Measurements from ENCODE around the gene TARM1.

Gene TARM1

DNA sequence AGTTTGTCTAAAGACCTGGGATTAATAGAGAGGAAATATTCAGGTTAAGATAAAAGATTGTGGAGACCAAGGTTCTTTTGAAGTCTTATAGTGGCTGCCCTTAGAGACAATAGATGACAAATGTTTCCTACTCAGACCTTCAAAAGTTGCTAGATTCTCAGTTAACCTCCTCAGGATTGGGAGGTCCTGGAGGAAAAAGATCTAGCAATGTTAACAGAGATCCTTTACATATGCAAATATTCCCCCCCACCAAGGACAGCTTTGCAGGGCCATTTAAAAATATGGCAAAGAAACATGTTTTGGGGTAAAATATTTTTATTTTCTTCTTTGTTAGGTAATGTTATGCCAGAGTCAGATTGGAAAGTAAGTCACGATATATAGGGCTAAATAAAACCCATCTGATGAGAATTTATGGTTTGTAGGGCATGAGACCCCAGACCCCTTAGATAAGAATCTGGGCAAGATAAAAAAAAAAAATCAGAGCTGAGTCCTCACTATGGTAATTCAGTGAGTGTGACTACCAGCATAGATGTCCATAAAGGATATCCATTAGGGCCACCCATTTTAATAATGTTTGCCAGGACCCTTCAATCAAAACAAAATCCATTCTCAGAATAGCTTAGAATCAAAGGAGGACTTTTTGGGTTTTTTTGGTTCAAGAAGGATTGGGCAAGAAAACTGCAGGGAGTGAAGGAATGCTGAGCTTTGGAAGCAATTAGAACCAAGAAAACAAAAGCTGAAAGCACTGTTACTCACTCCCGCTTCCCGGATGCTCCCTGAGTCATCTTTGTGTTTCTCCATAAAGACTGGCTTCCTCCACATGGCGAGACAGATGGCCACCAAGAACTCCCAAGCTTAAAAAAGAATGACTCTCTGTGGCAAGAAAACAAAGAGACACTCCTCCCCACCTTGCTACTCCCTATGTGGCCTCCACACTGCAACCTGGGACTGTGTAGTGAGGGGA lies 45.7 kb downstream of the TARM1 start:
- no peak overlapping the region for H3K4me3 ChIP-seq (ENCODE audit: low read depth, low read length)

DNA sequence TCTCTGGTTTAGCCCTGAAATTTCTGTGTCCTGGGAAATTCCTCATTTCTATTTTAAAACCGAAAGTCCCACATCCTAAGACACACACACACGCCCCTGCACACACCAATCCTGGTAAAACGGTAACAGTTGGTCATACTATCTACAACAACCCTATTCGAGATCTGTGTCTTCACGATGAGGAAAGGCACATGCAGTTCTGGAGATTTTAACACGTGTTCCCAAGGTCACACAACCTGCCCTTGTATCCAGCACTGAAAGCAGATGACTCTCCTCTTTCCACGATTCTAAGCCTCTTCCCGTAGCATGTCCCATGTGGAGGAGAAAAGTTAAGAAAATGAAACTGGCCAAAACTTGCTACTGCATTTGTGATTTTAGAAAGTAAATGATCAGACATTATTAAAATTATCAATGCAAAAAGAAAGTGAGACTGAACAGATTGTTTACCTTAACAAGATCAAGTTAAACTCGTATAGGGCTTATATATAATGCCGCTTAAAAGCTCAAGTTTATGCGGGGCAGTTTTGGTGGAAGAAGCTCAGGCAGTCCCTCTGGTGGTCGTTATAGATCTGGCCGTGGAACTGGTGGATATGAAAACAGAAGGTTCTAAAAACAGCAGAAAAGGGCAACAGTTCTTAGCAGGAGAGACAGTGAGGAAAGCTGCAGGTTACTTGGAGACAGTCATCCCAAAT lies 50.1 kb downstream of the TARM1 start:
- no peak overlapping the region for H3K4me3 ChIP-seq (ENCODE audit: low read depth, low read length)

DNA sequence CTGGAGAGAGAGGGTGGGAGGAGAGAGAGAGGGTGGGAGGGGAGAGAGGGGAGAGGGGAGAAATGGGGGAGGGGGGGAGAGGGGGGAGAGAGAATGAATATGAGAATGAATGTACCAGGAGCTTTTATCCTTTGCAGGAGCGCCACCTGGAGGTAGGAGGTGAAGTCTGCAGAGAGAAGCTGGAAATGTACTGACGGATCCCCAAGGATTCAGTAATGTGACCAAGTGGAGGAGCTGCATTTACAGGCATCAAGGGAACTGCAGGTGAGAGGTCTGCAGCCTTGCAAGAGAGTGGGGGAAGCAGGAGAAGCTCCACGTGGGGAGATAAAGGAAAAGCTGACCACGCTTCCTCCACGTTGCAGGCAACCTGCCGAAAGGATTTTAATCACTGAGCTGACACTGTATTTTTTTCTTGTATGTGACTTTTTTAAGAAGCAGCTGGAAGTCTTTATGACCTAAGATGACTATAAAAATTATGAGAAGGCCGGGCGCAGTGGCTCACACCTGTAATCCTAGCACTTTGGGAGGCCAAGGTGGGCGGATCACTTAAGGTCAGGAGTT lies 51.2 kb downstream of the TARM1 start:
- H3K4me3 ChIP-seq (ENCODE audit: low read depth, low read length) = no peak overlapping the region

DNA sequence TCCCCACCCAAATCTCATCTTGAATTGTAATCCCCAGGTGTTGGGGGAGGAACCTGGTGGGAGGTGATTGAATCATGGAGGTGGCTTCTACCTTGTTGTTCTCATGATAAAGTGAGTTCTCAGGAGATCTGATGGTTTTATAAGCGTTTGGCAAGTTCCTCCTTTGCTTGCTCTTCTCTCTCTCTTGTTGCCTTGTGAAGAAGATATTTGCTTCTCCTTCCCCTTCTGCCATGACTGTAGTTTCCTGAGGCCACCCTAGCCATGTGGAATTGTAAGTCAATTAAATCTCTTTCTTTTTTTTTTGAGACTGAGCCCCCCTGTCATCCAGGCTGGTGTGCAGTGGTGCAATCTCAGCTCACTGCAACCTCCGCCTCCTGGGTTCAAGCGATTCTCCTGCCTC lies 51.9 kb downstream of the TARM1 start:
- H3K4me3 ChIP-seq (ENCODE audit: low read depth, low read length) = no peak overlapping the region

DNA sequence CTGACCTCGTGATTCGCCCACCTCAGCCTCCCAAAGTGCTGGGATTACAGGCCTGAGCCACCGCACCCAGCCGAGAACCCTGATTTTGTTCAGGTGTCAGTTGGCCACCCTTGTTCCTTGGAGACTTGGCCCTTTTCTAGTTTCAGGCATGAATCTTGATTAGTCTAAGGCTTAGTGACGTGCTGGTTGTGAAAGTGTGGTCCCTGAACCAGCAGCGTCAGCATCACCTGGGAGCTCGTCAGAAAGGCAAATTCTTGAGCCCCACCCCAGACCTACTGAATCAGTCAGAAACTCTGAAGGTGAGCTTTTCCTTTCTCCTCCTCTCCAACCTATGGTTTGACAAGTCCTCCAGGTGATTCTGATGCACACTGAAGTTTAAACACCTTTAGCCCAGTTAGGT lies 54.5 kb downstream of the TARM1 start:
- no peak overlapping the region for H3K4me3 ChIP-seq (ENCODE audit: low read depth, low read length)

DNA sequence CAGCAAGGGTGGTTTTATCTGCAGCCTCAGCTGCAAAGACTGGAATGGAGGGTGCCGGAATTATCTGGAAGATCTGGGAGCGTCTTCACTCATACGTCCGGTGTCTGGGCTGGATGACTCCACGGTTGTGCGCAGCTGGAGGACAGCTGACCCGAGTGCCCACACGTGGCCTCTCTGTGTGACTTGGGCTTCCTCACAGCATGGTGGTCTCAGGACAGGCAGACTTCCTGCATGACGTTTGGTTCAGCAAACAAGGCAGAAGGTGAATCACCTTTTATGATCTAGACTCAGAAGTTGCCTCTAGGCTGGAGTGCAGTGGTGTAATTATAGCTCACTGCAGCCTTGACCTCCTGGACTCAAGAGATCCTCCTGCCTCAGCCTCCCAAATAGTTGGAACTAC lies 56.5 kb downstream of the TARM1 start:
- no peak overlapping the region for H3K4me3 ChIP-seq (ENCODE audit: low read depth, low read length)

DNA sequence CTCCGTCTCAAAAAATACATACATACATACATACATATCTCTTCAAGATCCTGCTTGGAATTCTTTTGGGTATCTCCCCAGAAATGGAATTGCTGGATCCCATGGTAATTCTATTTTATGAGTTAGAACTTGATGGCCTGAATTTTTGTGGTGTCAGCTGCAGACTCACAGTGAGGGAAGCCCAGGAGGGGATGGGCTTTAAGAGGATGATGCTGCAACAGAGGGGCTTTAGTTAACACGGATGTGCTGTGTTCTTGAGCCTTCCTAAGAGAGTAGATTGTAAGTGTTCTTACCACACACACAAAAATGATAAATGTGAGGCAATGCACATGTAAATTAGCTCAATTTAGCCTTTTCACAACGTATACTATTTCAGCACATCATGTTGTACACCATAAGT lies 58.0 kb downstream of the TARM1 start:
- H3K4me3 ChIP-seq (ENCODE audit: low read depth, low read length) = no peak overlapping the region

DNA sequence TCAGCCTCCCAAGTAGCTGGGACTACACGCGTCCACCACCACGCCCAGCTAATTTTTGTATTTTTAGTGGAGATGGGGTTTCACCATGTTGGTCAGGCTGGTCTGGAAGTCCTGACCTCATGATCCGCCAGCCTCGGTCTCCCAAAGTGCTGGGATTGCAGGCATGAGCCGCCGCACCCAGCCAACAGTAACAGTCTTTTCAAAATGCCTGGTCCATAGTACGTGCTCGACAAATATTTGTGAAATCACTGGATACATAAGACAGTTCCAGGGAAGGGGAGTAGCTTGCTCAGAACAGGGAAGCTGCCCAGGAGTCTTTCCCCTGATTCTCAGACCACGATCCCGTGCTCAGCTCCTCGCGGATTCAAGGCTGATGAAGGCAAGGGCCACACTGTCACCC lies 59.2 kb downstream of the TARM1 start:
- no peak overlapping the region for H3K4me3 ChIP-seq (ENCODE audit: low read depth, low read length)

DNA sequence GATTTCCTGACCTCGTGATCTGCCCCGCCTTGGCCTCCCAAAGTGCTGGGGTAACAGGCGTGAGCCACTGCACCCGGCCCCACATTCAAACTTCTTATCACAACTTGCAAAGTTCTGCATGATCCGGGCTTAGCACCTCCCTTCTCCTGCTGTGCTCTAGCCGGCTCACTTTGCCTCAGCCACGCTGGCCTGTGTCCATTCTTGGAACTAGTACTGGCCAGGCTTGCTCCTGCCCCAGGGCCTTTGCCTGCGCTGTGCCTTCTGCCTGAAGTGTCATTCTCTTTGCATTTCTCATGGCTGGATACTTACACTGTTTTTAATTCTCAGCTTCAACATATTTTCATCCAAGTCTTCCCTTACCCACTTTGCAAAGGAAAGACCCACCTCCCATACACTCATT lies 59.8 kb downstream of the TARM1 start:
- H3K4me3 ChIP-seq (ENCODE audit: low read depth, low read length) = no peak overlapping the region

Data from iPS-11a (cell line).